GM20000 (cell line): ENCODE measurements around the gene ACBD4.

Experiments
- DNase-seq: peaks from one replicate; pipeline ENCODE4 v3.0.0; 2012; ENCODE audit warnings: low spot score
- TF ChIP-seq, protein P1 (sequence below): IDR thresholded peaks from 2 replicates; pipeline ENCODE4 v1.5.1; 2012; ENCODE audit warnings: mild to moderate bottlenecking, control low read depth; ENCODE audit errors: extremely low read depth, missing control alignments

The ACBD4 gene

GRCh38 chr17:45162025-45162687 lies 26.7 kb downstream of the ACBD4 start:
- no peak for DNase-seq
- TF ChIP-seq, protein P1, sequence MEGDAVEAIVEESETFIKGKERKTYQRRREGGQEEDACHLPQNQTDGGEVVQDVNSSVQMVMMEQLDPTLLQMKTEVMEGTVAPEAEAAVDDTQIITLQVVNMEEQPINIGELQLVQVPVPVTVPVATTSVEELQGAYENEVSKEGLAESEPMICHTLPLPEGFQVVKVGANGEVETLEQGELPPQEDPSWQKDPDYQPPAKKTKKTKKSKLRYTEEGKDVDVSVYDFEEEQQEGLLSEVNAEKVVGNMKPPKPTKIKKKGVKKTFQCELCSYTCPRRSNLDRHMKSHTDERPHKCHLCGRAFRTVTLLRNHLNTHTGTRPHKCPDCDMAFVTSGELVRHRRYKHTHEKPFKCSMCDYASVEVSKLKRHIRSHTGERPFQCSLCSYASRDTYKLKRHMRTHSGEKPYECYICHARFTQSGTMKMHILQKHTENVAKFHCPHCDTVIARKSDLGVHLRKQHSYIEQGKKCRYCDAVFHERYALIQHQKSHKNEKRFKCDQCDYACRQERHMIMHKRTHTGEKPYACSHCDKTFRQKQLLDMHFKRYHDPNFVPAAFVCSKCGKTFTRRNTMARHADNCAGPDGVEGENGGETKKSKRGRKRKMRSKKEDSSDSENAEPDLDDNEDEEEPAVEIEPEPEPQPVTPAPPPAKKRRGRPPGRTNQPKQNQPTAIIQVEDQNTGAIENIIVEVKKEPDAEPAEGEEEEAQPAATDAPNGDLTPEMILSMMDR = no peak

DNA sequence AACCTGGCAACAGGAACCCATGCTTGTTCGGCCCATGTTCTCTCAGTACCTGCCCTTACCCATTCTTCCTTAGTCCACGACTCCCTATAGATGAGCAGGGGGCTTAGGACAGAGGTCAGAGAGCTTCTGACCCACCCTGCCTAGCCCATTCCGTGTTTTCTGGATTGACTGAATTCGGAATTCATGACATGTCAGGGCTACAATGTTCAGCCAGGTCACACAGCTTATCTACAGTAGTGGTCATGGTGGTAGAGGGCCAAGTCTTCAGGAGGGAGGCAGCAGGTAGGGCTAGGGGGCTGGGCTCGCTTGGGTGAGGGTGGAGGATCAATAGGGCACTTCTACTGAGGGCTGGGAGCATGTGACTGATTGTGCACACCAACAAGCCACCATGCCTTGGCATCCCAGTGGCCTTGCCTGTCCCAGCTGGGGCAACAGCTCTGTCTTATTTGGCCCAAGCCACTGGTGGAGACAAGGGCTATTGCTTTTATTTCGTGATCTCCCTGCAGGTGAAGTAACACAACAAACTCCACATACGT lies 29.3 kb downstream of the ACBD4 start:
- TF ChIP-seq, protein P1 = no peak
- no peak for DNase-seq

- TF ChIP-seq, protein P1 = no peak
- no peak for DNase-seq
These were observed 33.7 kb downstream of the ACBD4 start for GRCh38 chr17:45168991-45169752.

- TF ChIP-seq, protein P1 = no peak
- DNase-seq = no peak
These were observed 34.9 kb downstream of the ACBD4 start for GRCh38 chr17:45170280-45170930.

GRCh38 chr17:45170931-45171337 lies 35.4 kb downstream of the ACBD4 start:
- TF ChIP-seq, protein P1 = no peak
- DNase-seq = no peak

- TF ChIP-seq, protein P1 = no peak
- no peak for DNase-seq
These were observed 36.1 kb downstream of the ACBD4 start for GRCh38 chr17:45171338-45172231.
